Vagina (tissue), 2 donors: Measurements from ENCODE around the gene CERS1. TPM values are rescaled to one million over a fixed set of nuclear protein-coding genes. Genes with fewer than 3 reads are reported as not detected.

Experiments
- DNase-seq, 2 donors: peaks; one replicate each; pipeline ENCODE4 v3.0.0-alpha.2; 2017; ENCODE audit errors: extremely low spot score in 2 of 2
- H3K27ac ChIP-seq: fragments of 200-600 bp; sonication (generic); one replicate; pipeline ENCODE4 v1.5.1; 2019
- H3K27me3 ChIP-seq: fragments of 200-600 bp; sonication (generic); one replicate; pipeline ENCODE4 v1.5.1; 2019
- H3K36me3 ChIP-seq, 2 donors: fragments of 200-600 bp; sonication (generic); one replicate each; pipeline ENCODE4 v1.5.1; 2017 to 2019
- H3K4me1 ChIP-seq: fragments of 200-600 bp; sonication (generic); one replicate; pipeline ENCODE4 v1.5.1; 2019
- H3K4me3 ChIP-seq, 2 donors: fragments of 200-600 bp; sonication (generic); 1 replicate in 1 of 2; 2 replicates in 1 of 2; pipeline ENCODE4 v1.5.1; 2016 to 2019
- H3K9me3 ChIP-seq: fragments of 200-600 bp; sonication (generic); one replicate; pipeline ENCODE4 v1.5.1; 2019
- CTCF ChIP-seq, 3 experiments: fragments of 450-650 bp in 2 of 3; fragments of 200-600 bp in 1 of 3; sonication (generic) in 1 of 3; IDR thresholded peaks; one replicate each; pipeline ENCODE4 v1.5.1; 2017 to 2019; ENCODE audit warnings: antibody characterized with exemption in 3 of 3, mild to moderate bottlenecking in 2 of 3, moderate library complexity in 2 of 3
- POLR2A ChIP-seq, 2 donors: fragments of 450-650 bp; IDR thresholded peaks; one replicate each; pipeline ENCODE4 v1.6.1; 2017; ENCODE audit warnings: antibody characterized with exemption in 2 of 2, mild to moderate bottlenecking in 2 of 2, moderate library complexity in 2 of 2
- POLR2AphosphoS5 ChIP-seq, 2 donors: sonication (generic); formaldehyde crosslinking; IDR thresholded peaks; one replicate each; pipeline ENCODE4 v1.9.0; 2017; ENCODE audit warnings: antibody characterized with exemption in 2 of 2, mild to moderate bottlenecking in 2 of 2, low read depth in 1 of 2; ENCODE audit not compliant: insufficient read depth in 1 of 2
- intact Hi-C: fragments of 100-400 bp; cut with DNase I; formaldehyde crosslinking; loops from one replicate; pipeline ENCODE4 v1.15.1; 2023
- total RNA-seq: library from RNA; depleted of rRNA; stranded (reverse); fragments of >200 nt; gene quantifications from one replicate; pipeline ENCODE4 v1.2.3, GENCODE V29; 2016

Gene CERS1
- total RNA-seq, 1 donor from 2014 or later, result 0.49 TPM

- no peak overlapping the region for H3K4me3 ChIP-seq
- intact Hi-C loops, result loop anchor here (5.0 kb wide), 1 partner anchor 258 kb away; no protein-coding TSS in a partner anchor
- H3K36me3 ChIP-seq, result peaks cover 0 to 57% of the 10 kb centered on the region in 2 donors
- H3K9me3 ChIP-seq, result no peaks in the 10 kb centered on the region
- H3K27me3 ChIP-seq, result no peaks in the 10 kb centered on the region
- TF ChIP-seq CTCF (IDR thresholded peaks at IDR 0.05) (no peak), POLR2AphosphoS5 (IDR thresholded peaks at IDR 0.05; ENCODE audit: insufficient read depth in 1 of 2, low read depth in 1 of 2) (peak in 1 of 2 donors; percentile 55)
- H3K4me1 ChIP-seq, result peaks cover 61% of the 10 kb centered on the region
- H3K27ac ChIP-seq, result peak overlapping the region; percentile 92
- no peak for DNase-seq
These were observed 45.2 kb downstream of the CERS1 start for GRCh38 chr19:18850471-18851375.

GRCh38 chr19:18849838-18850400 is 46.0 kb downstream of the CERS1 start:
- intact Hi-C loops, result loop anchor here (5.0 to 10.0 kb wide), 3 partner anchors 165 to 385 kb away; partner anchors contain the start of gene CRTC1
- H3K4me1 ChIP-seq, result peaks cover 70% of the 10 kb centered on the region
- H3K4me3 ChIP-seq, result no peak overlapping the region
- TF ChIP-seq POLR2A (IDR thresholded peaks at IDR 0.05), result no peak
- no peak for TF ChIP-seq POLR2AphosphoS5 (IDR thresholded peaks at IDR 0.05; ENCODE audit: insufficient read depth in 1 of 2, low read depth in 1 of 2)
- no peak for TF ChIP-seq CTCF (IDR thresholded peaks at IDR 0.05)
- no peak for DNase-seq
- H3K27ac ChIP-seq, result peak overlapping the region; percentile 92
- H3K27me3 ChIP-seq, result no peaks in the 10 kb centered on the region
- H3K9me3 ChIP-seq, result no peaks in the 10 kb centered on the region
- H3K36me3 ChIP-seq, result peaks cover 0 to 49% of the 10 kb centered on the region in 2 donors

- H3K4me3 ChIP-seq, result no peak overlapping the region
These were observed 46.9 kb downstream of the CERS1 start for GRCh38 chr19:18848878-18849661.

GRCh38 chr19:18847549-18848463 is 48.2 kb downstream of the CERS1 start:
- Histone ChIP-seq H3K4me3 (no peak overlapping the region), H3K4me1 (peaks cover 82% of the 10 kb centered on the region)
- intact Hi-C loops, result loop anchor here (10.0 kb wide), 2 partner anchors 163 to 383 kb away; partner anchors contain the start of gene CRTC1

More at GRCh38 chr19:18848878-18849661, 46.9 kb downstream of the CERS1 start:
- DNase-seq, result no peak
- Histone ChIP-seq H3K9me3 (no peaks in the 10 kb centered on the region), H3K27me3 (no peaks in the 10 kb centered on the region), H3K36me3 (peaks cover 0 to 41% of the 10 kb centered on the region in 2 donors), H3K4me1 (peaks cover 75% of the 10 kb centered on the region), H3K27ac (peak overlapping the region; percentile 92)
- TF ChIP-seq POLR2A (IDR thresholded peaks at IDR 0.05) (no peak), POLR2AphosphoS5 (IDR thresholded peaks at IDR 0.05; ENCODE audit: insufficient read depth in 1 of 2, low read depth in 1 of 2) (peak; percentile 52 to 53)
- intact Hi-C loops, result loop anchor here (10.0 kb wide), 2 partner anchors 164 to 384 kb away; partner anchors contain the start of gene CRTC1

More at GRCh38 chr19:18847549-18848463, 48.2 kb downstream of the CERS1 start:
- no peak for DNase-seq
- no peaks in the 10 kb centered on the region for H3K27me3 ChIP-seq
- H3K36me3 ChIP-seq, result peaks cover 0 to 28% of the 10 kb centered on the region in 2 donors
- no peaks in the 10 kb centered on the region for H3K9me3 ChIP-seq
- TF ChIP-seq POLR2AphosphoS5 (IDR thresholded peaks at IDR 0.05; ENCODE audit: insufficient read depth in 1 of 2, low read depth in 1 of 2), result peak in 1 of 2 donors; percentile 48
- TF ChIP-seq POLR2A (IDR thresholded peaks at IDR 0.05), result no peak
- H3K27ac ChIP-seq, result peak overlapping the region; percentile 92
